NCI-H526 (cell line): ENCODE measurements around the gene PPP4R4.
"Not testable (repeated sequence)": the region's sequence is repeated elsewhere in the genome, so short reads cannot be mapped to it uniquely, and the experiment has no call there.

Experiments
- DNase-seq, 2 experiments: peaks; one replicate each; lab custom pipeline; 2025; lab: John Stamatoyannopoulos, UW

The PPP4R4 gene

GRCh38 chr14:94180655-94181271, 6.6 kb downstream of the PPP4R4 start:
- DNase-seq = peak; percentile 29 to 54

DNA sequence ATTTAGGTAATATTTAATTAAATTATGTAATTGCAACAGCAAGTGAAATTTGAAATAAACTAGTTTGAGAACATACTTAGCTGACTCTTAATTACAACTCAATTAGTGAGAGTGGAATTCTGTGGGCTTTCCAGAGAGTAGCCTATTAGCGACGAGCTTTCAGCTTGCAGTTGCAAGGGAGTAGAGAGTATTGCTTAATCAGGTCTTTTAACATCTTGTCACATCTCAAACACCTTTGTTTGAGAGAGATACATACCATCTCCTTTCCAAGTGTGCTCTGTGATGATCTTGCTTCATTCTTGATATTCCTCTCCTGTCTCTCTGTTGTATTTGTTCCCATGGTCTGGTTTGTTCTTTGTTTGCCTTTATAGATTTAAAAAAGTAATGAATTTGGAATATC, 7.7 kb downstream of the PPP4R4 start:
- no peak for DNase-seq

DNA sequence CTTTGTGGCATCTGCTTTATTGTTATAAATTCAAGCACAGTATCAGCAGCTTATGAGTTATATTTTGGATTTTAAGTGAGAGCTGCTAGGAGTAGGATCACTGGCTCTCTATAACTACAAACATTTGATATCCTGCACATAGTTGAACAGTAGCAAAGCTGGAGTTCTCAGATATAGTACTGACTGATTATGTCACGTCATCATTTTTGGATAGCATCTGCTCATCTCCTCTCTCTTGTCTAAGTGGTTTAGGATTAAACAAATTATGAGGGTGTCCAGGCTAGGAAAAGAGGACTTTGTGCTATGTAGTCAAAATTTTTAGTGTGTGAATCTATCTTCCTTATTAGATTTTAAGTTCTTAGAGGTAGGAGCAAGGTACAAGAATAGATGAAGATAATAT, 18.4 kb downstream of the PPP4R4 start:
- no peak for DNase-seq

DNA sequence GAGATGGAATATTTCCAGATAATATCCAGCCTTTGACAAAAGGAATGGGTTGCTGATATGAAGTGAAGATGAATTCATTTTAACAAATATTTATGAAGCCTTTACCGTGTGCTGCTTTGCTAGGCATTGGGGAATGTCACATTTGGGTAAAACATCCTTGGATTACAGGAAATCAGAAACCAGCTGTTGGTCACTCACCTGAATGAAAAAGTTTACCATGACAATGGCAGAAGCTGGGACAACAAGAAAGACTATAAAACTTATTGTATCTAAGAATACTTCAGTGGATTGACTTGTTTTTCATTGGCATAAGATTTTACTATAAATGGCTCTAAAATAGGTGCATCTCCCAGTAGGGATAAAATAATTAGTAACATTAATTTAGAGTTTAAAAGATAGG, 19.7 kb downstream of the PPP4R4 start:
- DNase-seq = no peak

GRCh38 chr14:94196057-94196456, 21.9 kb downstream of the PPP4R4 start:
- DNase-seq = no peak

DNA sequence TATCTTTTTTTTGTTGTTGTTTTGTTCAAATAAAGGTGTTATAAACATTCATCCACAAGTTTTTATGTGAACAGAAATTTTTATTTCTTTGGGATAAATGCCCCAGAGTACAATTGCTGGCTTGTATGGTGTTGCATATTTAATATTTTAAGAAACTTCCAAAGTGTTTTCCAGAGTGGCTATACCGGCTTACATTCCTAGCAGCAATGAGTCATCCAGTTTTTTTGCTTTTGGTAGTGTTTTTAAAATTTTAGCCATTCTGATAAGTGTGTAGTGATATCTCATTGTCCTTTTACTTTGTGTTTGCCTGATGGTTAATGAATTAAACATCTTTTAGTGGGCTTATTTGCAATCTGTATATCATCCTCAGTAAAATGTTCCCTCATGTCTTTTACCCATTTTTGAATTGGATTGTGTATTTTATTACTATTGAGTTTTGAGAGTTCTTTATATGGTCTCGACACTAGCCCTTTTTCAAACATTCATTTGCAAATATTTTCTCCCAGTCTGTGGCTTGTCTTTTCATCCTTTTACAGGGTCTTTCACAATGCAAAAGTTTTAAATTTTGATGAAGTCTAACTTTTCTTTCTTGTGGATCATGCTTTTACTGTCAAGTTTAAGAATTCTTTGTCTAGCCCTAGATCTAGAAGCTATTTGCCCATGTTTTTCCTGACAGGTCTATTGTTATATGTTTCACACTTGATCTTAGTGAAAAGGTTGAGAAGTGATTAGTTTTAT, 29.5 kb downstream of the PPP4R4 start:
- DNase-seq = no peak

- DNase-seq = no peak
Observed at GRCh38 chr14:94213021-94213420, 38.9 kb downstream of the PPP4R4 start.

DNA sequence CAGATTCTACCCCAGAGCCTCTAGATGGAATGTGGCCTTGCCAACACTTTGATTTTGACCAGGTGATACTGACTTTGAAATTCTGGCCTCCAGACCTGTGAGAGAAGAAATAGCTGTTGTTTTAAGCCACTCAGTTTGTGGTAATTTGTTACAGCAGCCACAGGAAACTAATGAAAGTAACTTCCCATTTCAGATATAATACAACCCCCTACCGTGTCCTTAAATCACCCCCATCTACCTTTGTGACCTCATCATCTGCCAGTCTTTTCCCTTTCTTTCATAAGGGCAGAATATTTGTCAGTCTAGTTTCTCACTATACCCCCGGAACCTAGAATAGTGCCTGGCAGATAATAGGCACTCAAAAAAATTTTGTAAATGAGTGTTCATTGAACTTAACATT, 39.6 kb downstream of the PPP4R4 start:
- no peak for DNase-seq

DNA sequence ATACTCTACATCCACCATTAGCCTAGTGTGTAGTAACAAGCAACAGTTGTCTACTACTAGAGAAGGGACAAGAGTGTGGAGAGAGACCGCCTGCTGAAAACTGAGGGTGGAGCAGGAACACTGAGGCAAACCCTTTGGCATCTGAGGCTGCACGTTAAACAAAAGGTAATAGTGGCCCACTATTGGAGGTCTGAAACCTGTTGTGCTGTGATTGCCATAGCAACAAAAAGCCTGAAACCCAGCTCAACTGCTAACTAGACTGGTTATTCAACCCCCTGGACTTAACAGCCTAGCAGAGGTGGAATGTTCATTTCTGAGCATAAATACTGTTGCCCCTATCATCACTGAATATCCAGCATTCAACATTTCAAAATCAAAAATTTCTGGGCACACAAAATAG, 43.0 kb downstream of the PPP4R4 start:
- no peak for DNase-seq

GRCh38 chr14:94218198-94218886, 44.2 kb downstream of the PPP4R4 start:
- not testable (repeated sequence) for DNase-seq

- no peak for DNase-seq
Observed at GRCh38 chr14:94224040-94224439, 49.9 kb downstream of the PPP4R4 start.

- peak; percentile 39 to 41 for DNase-seq
Observed at GRCh38 chr14:94225460-94226378, 51.6 kb downstream of the PPP4R4 start.

DNA sequence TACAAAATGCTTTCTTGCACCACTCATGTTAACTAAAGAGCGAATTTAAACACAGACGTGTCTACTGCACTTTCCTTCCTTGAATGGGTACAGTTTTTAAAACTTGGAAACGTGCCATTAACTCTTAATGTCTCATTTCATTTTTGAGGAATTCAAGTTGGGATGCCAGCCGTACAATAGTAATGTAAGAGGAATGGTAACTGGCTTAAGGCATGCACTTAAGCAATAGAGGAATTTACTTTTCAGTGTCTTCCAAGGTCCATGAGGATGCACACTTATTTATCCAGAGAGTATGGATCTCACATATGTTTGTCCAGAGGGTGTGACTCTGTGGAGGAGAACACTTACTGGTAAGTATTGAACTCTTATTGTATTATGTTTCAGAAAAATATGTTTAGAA, 52.9 kb downstream of the PPP4R4 start:
- DNase-seq = no peak

GRCh38 chr14:94237046-94237445, 62.9 kb downstream of the PPP4R4 start:
- no peak for DNase-seq

DNA sequence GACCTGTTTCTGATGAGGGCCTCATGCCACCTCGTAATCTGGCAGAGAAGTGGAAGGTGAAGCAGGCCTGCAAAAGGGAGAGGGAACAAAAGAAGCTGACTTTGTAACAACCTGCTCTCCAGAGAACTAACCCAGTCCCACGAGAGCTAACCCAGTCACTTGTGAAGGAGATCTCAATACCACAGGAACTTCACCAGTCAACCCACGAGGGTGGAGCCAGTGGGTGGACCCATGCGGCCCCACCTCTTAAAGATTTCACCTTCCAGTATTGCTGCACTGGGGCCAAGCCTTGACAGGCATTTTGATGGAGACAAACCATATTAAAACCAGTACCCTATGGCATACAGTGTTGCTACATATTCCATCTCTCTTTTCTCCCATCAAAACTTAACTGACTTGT, 63.9 kb downstream of the PPP4R4 start:
- no peak for DNase-seq

DNA sequence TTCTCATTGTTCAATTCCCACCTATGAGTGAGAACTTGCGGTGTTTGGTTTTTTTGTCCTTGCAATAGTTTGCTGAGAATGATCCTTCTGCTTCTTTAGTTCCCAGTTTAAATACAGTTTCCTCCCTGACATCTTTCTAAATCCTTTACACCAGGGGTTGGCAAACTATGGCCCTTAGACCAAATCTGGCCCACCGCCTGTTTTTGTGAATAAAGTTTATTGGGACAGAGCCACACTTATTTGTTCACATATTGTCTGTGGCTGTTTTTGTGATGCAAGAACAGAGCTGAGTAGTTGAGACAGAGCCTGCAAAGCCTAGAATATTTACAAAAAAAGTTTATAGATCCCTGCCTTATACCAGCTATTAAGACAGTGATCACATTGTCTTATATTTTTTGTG, 65.3 kb downstream of the PPP4R4 start:
- DNase-seq = no peak

DNA sequence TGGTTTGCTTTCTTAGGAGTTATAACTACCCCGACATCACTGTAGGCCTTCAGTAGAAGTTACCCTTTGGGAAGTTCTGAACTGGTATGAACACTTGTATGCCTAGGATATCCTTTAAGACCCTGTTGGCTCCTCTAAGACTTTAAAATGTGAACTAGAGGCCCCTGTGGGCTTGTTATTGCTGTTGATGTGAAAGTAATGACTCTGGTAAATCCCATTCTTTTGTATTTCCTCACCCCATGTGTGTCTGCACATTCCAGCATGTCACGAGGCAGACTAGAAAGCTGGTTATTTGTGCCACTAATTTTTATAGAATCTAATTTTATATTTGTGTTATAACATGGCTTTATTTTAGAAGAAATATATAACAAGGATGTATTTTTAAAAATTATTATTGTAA, 70.1 kb downstream of the PPP4R4 start:
- no peak for DNase-seq

GRCh38 chr14:94264195-94264594, 90.1 kb downstream of the PPP4R4 start:
- DNase-seq = not testable (repeated sequence)

- DNase-seq = no peak
Observed at GRCh38 chr14:94267352-94267751, 93.2 kb downstream of the PPP4R4 start.

- not testable (repeated sequence) for DNase-seq
Observed at GRCh38 chr14:94268582-94268981, 94.5 kb downstream of the PPP4R4 start.

DNA sequence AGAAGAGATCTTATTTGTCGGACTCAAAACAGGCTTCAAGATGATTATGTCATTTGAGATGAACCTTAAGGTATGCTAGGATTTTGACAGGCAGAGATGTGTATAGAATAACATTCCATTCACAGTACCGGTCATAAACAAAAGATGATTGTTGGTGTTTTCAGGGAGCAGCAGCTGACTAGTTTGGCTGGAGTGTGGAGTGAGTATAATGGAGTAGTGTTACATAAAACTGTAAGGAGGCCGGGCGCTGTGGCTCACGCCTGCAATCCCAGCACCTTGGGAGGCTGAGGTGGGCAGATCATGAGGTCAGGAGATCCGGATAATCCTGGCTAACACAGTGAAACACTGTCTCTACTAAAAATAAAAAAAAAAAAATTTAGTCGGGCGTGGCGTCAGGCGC, 95.0 kb downstream of the PPP4R4 start:
- peak; percentile 42 to 71 for DNase-seq

DNA sequence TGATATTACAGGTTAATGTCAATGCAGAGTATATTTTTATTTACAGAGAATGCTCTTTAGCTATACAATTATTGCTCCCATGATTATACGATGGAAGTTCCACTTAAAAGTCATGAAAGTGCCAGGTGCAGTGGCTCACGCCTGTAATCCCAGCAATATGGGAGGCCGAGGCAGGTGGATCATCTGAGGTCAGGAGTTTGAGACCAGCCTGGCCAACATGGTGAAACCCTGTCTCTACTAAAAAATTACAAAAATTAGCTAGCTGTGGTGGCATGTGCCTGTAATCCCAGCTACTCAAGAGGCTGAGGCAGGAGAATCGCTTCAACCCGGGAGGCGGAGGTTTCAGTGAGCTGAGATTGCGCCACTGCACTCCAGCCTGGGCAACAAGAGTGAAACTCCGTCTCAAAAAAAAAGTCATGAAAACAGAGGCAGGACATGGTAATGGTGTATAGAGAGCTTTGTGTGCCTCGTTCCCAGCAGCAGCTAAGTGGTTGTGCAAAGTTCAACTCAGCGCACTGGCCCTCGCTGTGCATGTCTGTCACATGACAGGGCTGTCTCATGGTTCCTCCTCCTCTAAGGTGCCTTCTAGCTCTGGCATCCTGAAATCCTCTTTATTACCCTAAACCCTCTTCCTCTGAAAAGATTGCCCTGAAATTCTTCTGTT, 102.9 kb downstream of the PPP4R4 start:
- DNase-seq = not testable (repeated sequence)
